HFF-Myc (cell line): ENCODE results near the gene KIAA0930.

Source experiments
- DNase-seq: peaks from one replicate; pipeline ENCODE4 v3.0.0-alpha.2; 2011; ENCODE audit warnings: low read depth; ENCODE audit errors: extremely low read depth
- H3K4me3 ChIP-seq: replicated peaks from 2 replicates; pipeline ENCODE4 v1.5.1; 2011; ENCODE audit warnings: low read depth, mild to moderate bottlenecking, control low read depth, low read length
- TF ChIP-seq, protein P1 (sequence below): IDR thresholded peaks from 2 replicates; pipeline ENCODE4 v1.5.1; 2012; ENCODE audit warnings: mild to moderate bottlenecking, low read depth, low read length, control low read depth; ENCODE audit errors: missing control alignments

Gene KIAA0930

DNA sequence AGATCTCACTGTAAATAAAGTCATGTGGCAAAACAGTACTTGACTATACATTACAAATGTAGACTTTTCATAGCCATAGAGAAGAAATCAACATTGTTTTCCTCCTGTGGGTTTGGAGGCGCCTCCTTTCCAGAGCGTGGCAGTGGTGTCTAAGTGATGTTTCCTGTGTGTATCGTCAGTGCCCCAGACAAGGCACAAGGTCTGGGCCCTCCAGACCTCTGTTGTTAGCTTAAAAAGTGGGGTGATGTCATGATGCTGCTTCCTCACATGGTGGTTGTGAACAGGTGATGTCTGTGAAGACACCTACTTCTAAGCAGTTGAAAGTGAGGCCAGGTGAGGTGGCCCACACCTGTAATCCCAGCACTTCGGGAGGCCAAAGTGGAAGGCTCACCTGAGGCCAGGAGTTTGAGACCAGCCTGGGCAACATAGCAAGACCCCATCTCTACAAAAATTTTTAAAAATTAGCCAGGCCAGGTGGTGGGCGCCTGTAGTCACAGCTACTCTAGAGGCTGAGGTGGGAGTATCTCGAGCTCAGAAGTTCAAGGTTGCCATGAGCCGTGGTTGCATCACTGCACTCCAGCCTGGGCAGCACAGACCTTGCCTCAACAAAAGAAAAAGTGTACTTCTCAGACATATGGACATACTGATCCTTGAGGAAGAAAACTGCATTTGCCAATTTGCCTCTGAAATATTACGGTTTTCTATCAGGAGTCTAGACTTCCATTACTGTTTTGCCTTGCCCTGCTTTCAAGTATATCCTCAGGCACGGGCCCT lies 61.2 kb downstream of the KIAA0930 start:
- DNase-seq, result no peak
- no peak overlapping the region for H3K4me3 ChIP-seq
- TF ChIP-seq, protein P1, sequence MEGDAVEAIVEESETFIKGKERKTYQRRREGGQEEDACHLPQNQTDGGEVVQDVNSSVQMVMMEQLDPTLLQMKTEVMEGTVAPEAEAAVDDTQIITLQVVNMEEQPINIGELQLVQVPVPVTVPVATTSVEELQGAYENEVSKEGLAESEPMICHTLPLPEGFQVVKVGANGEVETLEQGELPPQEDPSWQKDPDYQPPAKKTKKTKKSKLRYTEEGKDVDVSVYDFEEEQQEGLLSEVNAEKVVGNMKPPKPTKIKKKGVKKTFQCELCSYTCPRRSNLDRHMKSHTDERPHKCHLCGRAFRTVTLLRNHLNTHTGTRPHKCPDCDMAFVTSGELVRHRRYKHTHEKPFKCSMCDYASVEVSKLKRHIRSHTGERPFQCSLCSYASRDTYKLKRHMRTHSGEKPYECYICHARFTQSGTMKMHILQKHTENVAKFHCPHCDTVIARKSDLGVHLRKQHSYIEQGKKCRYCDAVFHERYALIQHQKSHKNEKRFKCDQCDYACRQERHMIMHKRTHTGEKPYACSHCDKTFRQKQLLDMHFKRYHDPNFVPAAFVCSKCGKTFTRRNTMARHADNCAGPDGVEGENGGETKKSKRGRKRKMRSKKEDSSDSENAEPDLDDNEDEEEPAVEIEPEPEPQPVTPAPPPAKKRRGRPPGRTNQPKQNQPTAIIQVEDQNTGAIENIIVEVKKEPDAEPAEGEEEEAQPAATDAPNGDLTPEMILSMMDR, result no peak

DNA sequence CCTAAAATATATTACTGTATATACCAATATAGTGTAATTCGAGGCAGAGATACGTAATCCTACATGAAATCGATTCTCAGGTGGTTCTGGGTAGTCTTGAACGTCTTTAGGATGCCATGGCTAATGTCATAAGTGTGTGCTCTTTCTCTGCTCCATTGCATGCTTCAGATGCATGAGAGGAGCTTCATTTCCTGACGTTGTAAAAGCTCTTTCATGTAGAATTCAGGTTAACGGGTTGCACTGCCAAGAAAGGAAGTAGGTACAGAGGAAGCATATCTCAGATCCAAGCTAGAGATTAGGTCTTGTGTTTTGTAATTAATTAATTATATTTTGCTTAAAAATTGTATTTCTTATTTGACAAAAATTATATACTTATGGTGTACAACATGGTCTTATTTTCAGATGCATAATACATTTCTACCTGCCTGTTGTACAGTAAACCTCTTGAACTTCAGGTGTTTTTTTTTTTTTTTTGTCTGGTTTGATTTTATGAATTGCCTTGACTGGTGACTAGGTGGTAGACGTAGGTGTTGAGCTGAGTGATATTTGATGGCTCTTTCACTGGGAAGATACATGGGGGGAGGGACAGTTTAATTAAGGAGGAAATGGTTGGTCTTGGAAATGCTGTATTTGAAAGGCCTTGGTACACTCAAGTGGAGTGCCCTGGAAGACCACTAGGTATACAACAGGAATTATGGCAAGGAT lies 67.7 kb downstream of the KIAA0930 start:
- H3K4me3 ChIP-seq, result no peak overlapping the region
- TF ChIP-seq, protein P1, result no peak
- DNase-seq, result no peak

DNA sequence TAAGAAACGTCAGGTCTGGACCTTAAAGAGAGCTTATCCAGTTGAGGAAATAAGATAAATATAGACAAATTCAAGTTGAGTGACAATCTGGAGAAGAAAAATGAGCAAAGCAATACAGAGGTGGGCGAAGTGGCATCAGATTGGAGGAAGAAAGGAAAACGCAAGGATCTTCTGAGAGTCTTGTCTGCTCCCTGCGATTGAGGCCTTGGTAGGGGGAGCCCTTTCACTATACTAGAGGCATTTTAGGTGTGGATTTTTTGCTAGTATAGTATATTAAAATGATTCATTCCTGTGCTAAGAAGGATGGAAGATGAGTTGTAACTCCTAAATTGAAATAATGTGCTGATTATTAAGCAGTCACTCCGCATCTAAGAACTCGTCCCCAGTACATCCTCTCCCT lies 68.9 kb downstream of the KIAA0930 start:
- no peak overlapping the region for H3K4me3 ChIP-seq
- no peak for DNase-seq
- TF ChIP-seq, protein P1, result no peak

DNA sequence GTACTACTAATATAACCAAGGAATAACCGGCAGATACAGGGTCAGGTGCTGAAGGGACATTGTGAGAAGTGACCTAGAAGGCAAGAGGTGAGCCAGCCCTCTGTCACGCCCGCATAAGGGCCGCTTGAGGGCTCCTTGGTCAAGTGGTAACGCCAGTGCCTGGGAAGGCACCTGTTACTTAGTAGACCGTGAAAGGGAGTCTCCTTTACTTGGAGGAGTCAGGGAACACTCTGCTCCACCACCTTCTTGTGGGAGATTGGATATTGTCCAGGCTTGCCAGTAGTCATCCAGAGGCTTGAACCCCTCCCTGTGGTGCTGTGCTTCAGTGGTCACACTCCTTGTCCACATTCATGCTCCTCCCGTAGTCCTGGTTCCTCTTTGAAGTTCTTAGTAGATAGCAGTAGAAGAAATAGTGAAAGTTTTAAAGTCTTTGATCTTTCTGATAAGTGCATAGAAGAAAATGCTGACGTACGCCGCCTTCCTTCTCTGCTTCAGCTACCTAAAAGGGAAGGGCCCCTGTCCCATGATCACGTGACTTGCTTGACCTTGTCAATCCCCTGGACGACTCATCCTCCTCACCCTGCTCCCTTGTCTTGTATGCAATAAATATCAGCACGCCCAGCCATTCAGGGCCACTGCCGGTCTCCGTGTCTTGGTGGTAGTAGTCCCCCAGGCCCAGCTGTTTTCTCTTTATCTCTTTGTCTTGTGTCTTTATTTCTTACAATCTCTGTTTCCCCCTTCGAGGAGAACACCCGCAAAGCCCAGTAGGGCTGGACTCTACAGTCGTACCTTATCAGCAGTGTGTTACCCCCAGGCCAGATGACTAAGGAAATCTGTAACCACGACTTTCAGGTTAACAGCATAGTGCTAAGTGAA lies 70.9 kb downstream of the KIAA0930 start:
- no peak overlapping the region for H3K4me3 ChIP-seq
- TF ChIP-seq, protein P1, result no peak
- DNase-seq, result no peak

DNA sequence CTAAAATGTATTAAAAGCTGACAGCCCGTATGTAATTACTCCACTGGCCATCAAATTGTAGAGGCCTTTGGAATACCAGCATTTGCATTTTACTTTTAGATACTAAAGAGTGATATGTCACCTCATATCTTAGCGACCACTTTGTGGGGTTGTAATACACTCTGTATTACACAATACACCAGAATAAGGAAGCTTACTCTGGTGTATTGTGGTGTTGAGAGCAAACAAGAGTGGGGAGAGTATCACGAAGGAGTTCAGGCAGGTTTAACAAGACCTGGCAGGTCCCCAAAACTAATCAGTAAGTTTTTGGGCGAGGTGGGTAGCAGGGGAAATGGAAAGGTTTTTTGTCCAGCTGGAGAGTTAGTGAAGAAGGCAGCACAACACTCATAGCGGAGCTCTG lies 73.8 kb downstream of the KIAA0930 start:
- no peak overlapping the region for H3K4me3 ChIP-seq
- TF ChIP-seq, protein P1, result no peak
- DNase-seq, result no peak

DNA sequence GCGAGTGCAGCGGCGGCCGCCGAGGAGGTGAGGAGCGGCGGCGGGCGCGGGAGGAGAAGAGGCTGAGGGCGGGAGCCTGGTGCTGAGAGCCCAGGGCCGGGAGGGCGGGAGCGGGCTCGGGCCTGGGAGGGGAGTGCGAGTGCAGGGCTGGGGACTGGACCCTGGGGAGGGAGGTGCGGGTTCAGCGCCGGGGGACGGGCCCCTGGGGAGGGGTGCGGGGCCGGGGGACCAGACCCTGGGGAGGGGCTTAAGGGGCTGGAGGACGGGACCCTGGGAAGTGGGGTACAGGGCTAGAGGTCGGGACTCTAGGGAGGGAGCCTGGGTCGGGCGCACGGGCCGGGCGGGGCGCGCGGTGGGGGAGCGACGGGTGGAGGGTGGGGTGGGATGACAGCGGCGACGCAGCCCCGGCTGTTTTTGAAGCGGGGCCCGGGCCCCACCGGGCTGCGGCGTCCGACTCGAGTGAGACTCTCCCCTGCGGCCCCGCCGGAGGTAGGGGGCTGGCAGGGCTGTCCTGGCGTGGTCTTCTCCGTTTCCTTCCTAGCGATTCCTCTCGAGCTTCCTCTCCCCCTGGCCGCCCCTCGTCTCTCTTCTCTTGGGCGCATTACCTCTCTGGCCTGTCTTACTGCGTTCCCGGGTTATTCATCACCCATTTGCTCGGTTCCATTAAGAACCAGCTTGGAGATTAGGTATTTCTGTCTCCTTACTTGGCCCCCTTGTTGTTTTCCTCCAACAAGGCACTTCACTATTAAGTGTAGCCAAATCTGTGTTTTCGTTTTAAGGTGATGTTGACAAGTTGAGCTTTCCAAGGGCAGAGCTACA lies 76.2 kb downstream of the KIAA0930 start:
- peak overlapping the region; percentile 78 for H3K4me3 ChIP-seq
- TF ChIP-seq, protein P1, result no peak
- no peak for DNase-seq
